Astrocyte (in vitro differentiated cells and primary cell): ENCODE data around the gene TM4SF20. TPM values are rescaled to one million over a fixed set of nuclear protein-coding genes. Genes with fewer than 3 reads are reported as not detected.

ENCODE experiments used
- DNase-seq: peaks from one replicate; pipeline ENCODE4 v3.0.0-alpha.2; 2010; ENCODE audit warnings: low read depth
- FAIRE-seq: peaks from 2 replicates; lab custom pipeline; 2011; peaks lifted over from hg19 to GRCh38; lab: Jason Lieb, UNC
- H2AFZ ChIP-seq: 2 replicates; pipeline ENCODE4 v1.6.0; 2012; ENCODE audit warnings: low read depth, low read length, inconsistent platforms
- H3K27ac ChIP-seq: 2 replicates; pipeline ENCODE4 v1.5.1; 2011; ENCODE audit warnings: low read depth, low read length, inconsistent platforms
- H3K27me3 ChIP-seq: 2 replicates; pipeline ENCODE4 v1.6.0; 2011; ENCODE audit warnings: low read length, inconsistent platforms; ENCODE audit not compliant: insufficient read depth
- H3K36me3 ChIP-seq: 2 replicates; pipeline ENCODE4 v1.5.1; 2011; ENCODE audit warnings: low read length, inconsistent platforms; ENCODE audit not compliant: insufficient read depth
- H3K4me1 ChIP-seq: 2 replicates; pipeline ENCODE4 v1.5.1; 2011; ENCODE audit warnings: low read length, inconsistent platforms; ENCODE audit not compliant: insufficient read depth
- H3K4me2 ChIP-seq: 2 replicates; pipeline ENCODE4 v1.6.0; 2012; ENCODE audit warnings: low read length, inconsistent platforms
- H3K4me3 ChIP-seq: 2 replicates; pipeline ENCODE4 v1.5.1; 2011; ENCODE audit warnings: low read depth, mild to moderate bottlenecking, low read length, inconsistent platforms; ENCODE audit not compliant: insufficient read depth
- H3K79me2 ChIP-seq: 2 replicates; pipeline ENCODE4 v1.6.0; 2012; ENCODE audit warnings: mild to moderate bottlenecking, low read length, inconsistent platforms; ENCODE audit not compliant: insufficient read depth
- H3K9ac ChIP-seq: 2 replicates; pipeline ENCODE4 v1.6.0; 2012; ENCODE audit warnings: mild to moderate bottlenecking, low read length, inconsistent platforms
- H3K9me3 ChIP-seq: 2 replicates; pipeline ENCODE4 v1.5.1; 2012; ENCODE audit warnings: low read depth, mild to moderate bottlenecking, low read length, inconsistent platforms; ENCODE audit not compliant: insufficient read depth
- H4K20me1 ChIP-seq: 2 replicates; pipeline ENCODE4 v1.6.0; 2012; ENCODE audit warnings: low read length, inconsistent platforms; ENCODE audit not compliant: insufficient read depth
- H3K27ac Mint-ChIP-seq: one replicate; pipeline ENCODE4 v1.8.0; 2021; ENCODE audit warnings: mild to moderate bottlenecking, mixed read lengths; ENCODE audit not compliant: unreplicated experiment
- H3K27me3 Mint-ChIP-seq: one replicate; pipeline ENCODE4 v1.8.0; 2021; ENCODE audit warnings: low read depth, mixed read lengths; ENCODE audit not compliant: unreplicated experiment
- H3K36me3 Mint-ChIP-seq: one replicate; pipeline ENCODE4 v1.8.0; 2021; ENCODE audit warnings: low read depth, mixed read lengths; ENCODE audit not compliant: unreplicated experiment
- H3K4me1 Mint-ChIP-seq: one replicate; pipeline ENCODE4 v1.8.0; 2021; ENCODE audit warnings: low read depth, mixed read lengths; ENCODE audit not compliant: unreplicated experiment
- H3K4me3 Mint-ChIP-seq: one replicate; pipeline ENCODE4 v1.8.0; 2021; ENCODE audit warnings: mild to moderate bottlenecking, moderate library complexity, mixed read lengths; ENCODE audit not compliant: unreplicated experiment
- H3K9me3 Mint-ChIP-seq: one replicate; pipeline ENCODE4 v1.8.0; 2021; ENCODE audit warnings: mild to moderate bottlenecking, mixed read lengths; ENCODE audit not compliant: unreplicated experiment
- EZH2 ChIP-seq: IDR thresholded peaks from 2 replicates; pipeline ENCODE4 v1.6.1; 2012; ENCODE audit warnings: mild to moderate bottlenecking, low read length, inconsistent platforms; ENCODE audit not compliant: insufficient read depth
- total RNA-seq: library from RNA; stranded (reverse); gene quantifications from 2 replicates; pipeline ENCODE4 v1.2.1, GENCODE V29; 2021
- TF ChIP-seq, protein P1 (sequence below): IDR thresholded peaks from 2 replicates; pipeline ENCODE4 v1.5.1; 2011; ENCODE audit warnings: low read depth, mild to moderate bottlenecking, inconsistent platforms, low read length, moderate library complexity; ENCODE audit not compliant: insufficient read depth

Gene TM4SF20
- total RNA-seq, 1 donor from 2014 or later, result not detected

DNA sequence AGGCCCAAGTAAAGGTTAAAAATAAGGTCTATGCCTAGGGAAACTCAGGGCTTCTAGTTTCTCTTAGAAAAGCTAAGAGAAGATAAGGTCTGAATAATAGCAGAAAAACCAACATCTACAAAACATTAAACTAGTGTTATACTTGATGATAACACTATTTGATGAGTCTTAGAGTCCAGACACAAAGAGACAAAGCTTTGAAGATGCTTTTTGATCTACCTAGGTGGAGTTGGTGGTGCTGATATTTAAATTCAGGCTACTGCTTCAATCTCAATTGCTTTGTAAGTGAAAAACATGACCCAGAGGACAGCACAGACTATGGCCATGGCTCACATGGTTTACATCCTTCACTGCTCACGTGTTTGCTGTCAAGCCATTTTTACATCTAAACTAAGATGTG lies 65.8 kb downstream of the TM4SF20 start:
- Histone ChIP-seq H3K27me3 (no peaks in the 10 kb centered on the region), H3K4me1 (no peaks in the 10 kb centered on the region), H3K4me2 (no peak overlapping the region), H3K27ac (no peak overlapping the region), H4K20me1 (no peaks in the 10 kb centered on the region), H2AFZ (no peak overlapping the region), H3K36me3 (no peaks in the 10 kb centered on the region), H3K4me3 (no peak overlapping the region), H3K79me2 (no peaks in the 10 kb centered on the region), H3K9ac (no peak overlapping the region), H3K9me3 (no peaks in the 10 kb centered on the region)
- Mint-ChIP-seq H3K9me3 (no peaks in the 10 kb centered on the region), H3K36me3 (no peaks in the 10 kb centered on the region), H3K27ac (no peak overlapping the region), H3K27me3 (no peaks in the 10 kb centered on the region), H3K4me3 (no peak overlapping the region), H3K4me1 (peaks cover 3% of the 10 kb centered on the region)
- TF ChIP-seq, protein P1, sequence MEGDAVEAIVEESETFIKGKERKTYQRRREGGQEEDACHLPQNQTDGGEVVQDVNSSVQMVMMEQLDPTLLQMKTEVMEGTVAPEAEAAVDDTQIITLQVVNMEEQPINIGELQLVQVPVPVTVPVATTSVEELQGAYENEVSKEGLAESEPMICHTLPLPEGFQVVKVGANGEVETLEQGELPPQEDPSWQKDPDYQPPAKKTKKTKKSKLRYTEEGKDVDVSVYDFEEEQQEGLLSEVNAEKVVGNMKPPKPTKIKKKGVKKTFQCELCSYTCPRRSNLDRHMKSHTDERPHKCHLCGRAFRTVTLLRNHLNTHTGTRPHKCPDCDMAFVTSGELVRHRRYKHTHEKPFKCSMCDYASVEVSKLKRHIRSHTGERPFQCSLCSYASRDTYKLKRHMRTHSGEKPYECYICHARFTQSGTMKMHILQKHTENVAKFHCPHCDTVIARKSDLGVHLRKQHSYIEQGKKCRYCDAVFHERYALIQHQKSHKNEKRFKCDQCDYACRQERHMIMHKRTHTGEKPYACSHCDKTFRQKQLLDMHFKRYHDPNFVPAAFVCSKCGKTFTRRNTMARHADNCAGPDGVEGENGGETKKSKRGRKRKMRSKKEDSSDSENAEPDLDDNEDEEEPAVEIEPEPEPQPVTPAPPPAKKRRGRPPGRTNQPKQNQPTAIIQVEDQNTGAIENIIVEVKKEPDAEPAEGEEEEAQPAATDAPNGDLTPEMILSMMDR, result no peak
- TF ChIP-seq EZH2, result no peak
- DNase-seq (no peak), FAIRE-seq (no peak)

GRCh38 chr2:227312579-227312978 lies 66.5 kb downstream of the TM4SF20 start:
- no peak for FAIRE-seq
- DNase-seq, result no peak
- H3K9me3 Mint-ChIP-seq, result no peaks in the 10 kb centered on the region
- Histone ChIP-seq H3K27me3 (no peaks in the 10 kb centered on the region), H3K4me2 (no peak overlapping the region), H3K36me3 (no peaks in the 10 kb centered on the region), H3K9me3 (no peaks in the 10 kb centered on the region), H3K27ac (no peak overlapping the region), H4K20me1 (no peaks in the 10 kb centered on the region), H3K79me2 (no peaks in the 10 kb centered on the region), H3K4me3 (no peak overlapping the region), H3K4me1 (no peaks in the 10 kb centered on the region), H3K9ac (no peak overlapping the region), H2AFZ (no peak overlapping the region)
- no peaks in the 10 kb centered on the region for H3K36me3 Mint-ChIP-seq
- H3K27me3 Mint-ChIP-seq, result no peaks in the 10 kb centered on the region
- TF ChIP-seq, protein P1, result no peak
- TF ChIP-seq EZH2, result no peak
- H3K4me3 Mint-ChIP-seq, result no peak overlapping the region
- H3K4me1 Mint-ChIP-seq, result peaks cover 3% of the 10 kb centered on the region
- H3K27ac Mint-ChIP-seq, result no peak overlapping the region

Other genes with a start within 250 kb of the TM4SF20 start
- 0.36 and 0.62 TPM in 2 replicates for gene COL4A4, start 215.1 kb downstream of the TM4SF20 start, total RNA-seq
- gene COL4A3, start 214.7 kb downstream of the TM4SF20 start, total RNA-seq, result 0.02 TPM in 1 of 2 replicates, not detected in the other
- 49.7 and 51.6 TPM in 2 replicates for gene MFF, start 54.1 kb downstream of the TM4SF20 start, total RNA-seq
- not detected in 2 replicates for gene SCYGR1, start 8.6 kb upstream of the TM4SF20 start, total RNA-seq
- 84.1 and 87.9 TPM in 2 replicates for gene AGFG1, start 92.8 kb upstream of the TM4SF20 start, total RNA-seq
- gene SCYGR2, start 219.6 kb upstream of the TM4SF20 start, total RNA-seq, result not detected in 2 replicates
- not detected in 2 replicates for gene SCYGR3, start 235.5 kb upstream of the TM4SF20 start, total RNA-seq
- gene SCYGR4, start 238.2 kb upstream of the TM4SF20 start, total RNA-seq, result not detected in 2 replicates